KMS-11 (cell line): Measurements from ENCODE around the gene LDLRAD3.

ENCODE experiments used
- H2AFZ ChIP-seq: fragments of 200-600 bp; sonication (generic); 2 replicates; pipeline ENCODE4 v1.6.1; 2016; ENCODE audit warnings: antibody characterized with exemption, mixed run types, low read depth
- H3K27ac ChIP-seq: fragments of 200-600 bp; sonication (generic); 2 replicates; pipeline ENCODE4 v1.6.1; 2016; ENCODE audit warnings: mild to moderate bottlenecking, mixed run types
- H3K27me3 ChIP-seq: fragments of 200-600 bp; sonication (generic); 2 replicates; pipeline ENCODE4 v1.6.1; 2017; ENCODE audit warnings: mild to moderate bottlenecking, low read depth, mixed run types, moderate library complexity; ENCODE audit not compliant: insufficient read depth
- H3K36me3 ChIP-seq: fragments of 200-600 bp; sonication (generic); 2 replicates; pipeline ENCODE4 v1.6.1; 2017; ENCODE audit warnings: mild to moderate bottlenecking, mixed run types; ENCODE audit not compliant: insufficient read depth
- H3K4me1 ChIP-seq: fragments of 200-600 bp; sonication (generic); 2 replicates; pipeline ENCODE4 v1.6.1; 2016; ENCODE audit warnings: mild to moderate bottlenecking, low read depth, mixed run types; ENCODE audit not compliant: poor library complexity, severe bottlenecking
- H3K4me2 ChIP-seq: fragments of 200-600 bp; sonication (generic); 2 replicates; pipeline ENCODE4 v1.7.0; 2016; ENCODE audit warnings: mild to moderate bottlenecking, mixed run types
- H3K4me3 ChIP-seq: fragments of 200-600 bp; sonication (generic); IDR thresholded peaks from 2 replicates; pipeline ENCODE4 v1.6.1; 2017; ENCODE audit warnings: low read depth, low read length, mixed read lengths; ENCODE audit not compliant: insufficient read depth
- H3K79me2 ChIP-seq: fragments of 200-600 bp; sonication (generic); 2 replicates; pipeline ENCODE4 v1.6.1; 2016; ENCODE audit warnings: low read depth, mixed run types; ENCODE audit not compliant: insufficient read depth
- H3K9ac ChIP-seq: fragments of 200-600 bp; sonication (generic); 2 replicates; pipeline ENCODE4 v1.6.1; 2016; ENCODE audit warnings: mild to moderate bottlenecking, mixed run types
- H4K20me1 ChIP-seq: fragments of 200-600 bp; sonication (generic); 2 replicates; pipeline ENCODE4 v1.6.1; 2016; ENCODE audit warnings: mild to moderate bottlenecking, mixed run types; ENCODE audit not compliant: insufficient read depth
- TF ChIP-seq, protein P1 (sequence below): fragments of 200-600 bp; sonication (generic); conservative IDR thresholded peaks from 2 replicates; pipeline ENCODE4 v1.6.1; 2017; ENCODE audit warnings: low read depth, mild to moderate bottlenecking, antibody characterized with exemption, low read length, moderate library complexity, mixed read lengths

Gene LDLRAD3

DNA sequence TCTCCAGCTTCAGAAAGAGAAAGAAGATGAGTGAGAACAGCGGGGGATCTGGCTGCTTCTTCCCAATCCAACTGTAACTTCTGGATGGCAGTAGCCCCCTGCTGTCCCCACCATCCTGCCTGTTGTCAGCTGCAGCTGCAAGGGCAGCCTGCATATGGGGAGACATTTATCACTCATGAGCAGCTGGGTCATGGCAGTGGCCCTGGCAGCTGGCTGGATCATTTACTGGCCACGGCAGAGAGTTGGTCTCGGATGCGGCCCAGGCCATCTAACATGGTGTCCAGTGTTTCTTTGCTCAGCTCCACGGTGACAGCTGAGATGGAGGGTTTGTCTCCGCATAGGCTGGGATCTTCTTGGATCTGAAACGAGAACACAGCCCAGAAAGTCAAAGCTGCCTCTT is 330.6 kb downstream of the LDLRAD3 start:
- peaks cover 3% of the 10 kb centered on the region for H3K4me1 ChIP-seq
- no peaks in the 10 kb centered on the region for H3K27me3 ChIP-seq

DNA sequence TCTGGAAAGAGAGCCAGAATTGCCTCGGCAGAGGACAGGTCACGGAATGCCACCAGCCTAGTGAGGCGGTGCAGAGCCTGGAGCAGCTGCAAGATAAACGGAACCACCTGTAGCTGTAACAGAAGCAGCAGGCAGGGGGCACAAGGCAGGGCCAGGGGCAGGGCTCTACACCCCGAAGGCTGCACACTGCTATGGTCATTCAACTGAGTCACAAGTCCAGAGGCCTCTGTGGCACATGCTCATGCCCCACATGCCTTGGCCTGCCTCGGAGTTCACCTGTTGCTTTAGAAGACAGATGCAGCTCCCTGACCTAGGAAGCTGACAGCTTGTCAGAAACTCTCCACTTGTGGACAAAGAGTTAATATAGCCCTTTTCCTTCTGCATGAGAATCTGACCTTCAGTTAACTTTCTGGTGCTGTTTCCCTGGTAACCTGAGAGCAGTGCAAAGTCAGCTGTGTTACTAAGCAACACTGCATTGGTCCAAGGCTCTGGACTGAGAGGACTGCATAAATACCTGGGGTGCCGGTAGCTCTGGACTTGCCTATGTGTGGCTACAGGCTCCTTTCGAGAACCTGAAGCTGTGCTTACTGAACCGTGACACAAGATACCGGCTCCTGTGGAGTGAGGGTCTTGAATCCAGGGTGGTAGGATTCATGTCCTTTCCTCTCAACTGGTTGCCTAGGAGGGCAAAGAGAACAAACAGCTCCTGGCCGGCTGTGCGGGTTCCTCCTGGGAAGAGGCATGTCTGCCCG is 334.8 kb downstream of the LDLRAD3 start:
- no peak overlapping the region for H3K4me3 ChIP-seq
- no peak overlapping the region for H3K9ac ChIP-seq
- H3K27me3 ChIP-seq, result no peaks in the 10 kb centered on the region
- no peak overlapping the region for H2AFZ ChIP-seq
- no peak overlapping the region for H3K4me2 ChIP-seq
- H3K36me3 ChIP-seq, result no peaks in the 10 kb centered on the region
- peaks cover 3% of the 10 kb centered on the region for H3K4me1 ChIP-seq
- no peaks in the 10 kb centered on the region for H4K20me1 ChIP-seq
- TF ChIP-seq, protein P1, sequence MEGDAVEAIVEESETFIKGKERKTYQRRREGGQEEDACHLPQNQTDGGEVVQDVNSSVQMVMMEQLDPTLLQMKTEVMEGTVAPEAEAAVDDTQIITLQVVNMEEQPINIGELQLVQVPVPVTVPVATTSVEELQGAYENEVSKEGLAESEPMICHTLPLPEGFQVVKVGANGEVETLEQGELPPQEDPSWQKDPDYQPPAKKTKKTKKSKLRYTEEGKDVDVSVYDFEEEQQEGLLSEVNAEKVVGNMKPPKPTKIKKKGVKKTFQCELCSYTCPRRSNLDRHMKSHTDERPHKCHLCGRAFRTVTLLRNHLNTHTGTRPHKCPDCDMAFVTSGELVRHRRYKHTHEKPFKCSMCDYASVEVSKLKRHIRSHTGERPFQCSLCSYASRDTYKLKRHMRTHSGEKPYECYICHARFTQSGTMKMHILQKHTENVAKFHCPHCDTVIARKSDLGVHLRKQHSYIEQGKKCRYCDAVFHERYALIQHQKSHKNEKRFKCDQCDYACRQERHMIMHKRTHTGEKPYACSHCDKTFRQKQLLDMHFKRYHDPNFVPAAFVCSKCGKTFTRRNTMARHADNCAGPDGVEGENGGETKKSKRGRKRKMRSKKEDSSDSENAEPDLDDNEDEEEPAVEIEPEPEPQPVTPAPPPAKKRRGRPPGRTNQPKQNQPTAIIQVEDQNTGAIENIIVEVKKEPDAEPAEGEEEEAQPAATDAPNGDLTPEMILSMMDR, result no peak
- H3K79me2 ChIP-seq, result no peaks in the 10 kb centered on the region
- H3K27ac ChIP-seq, result no peak overlapping the region

More for the DNA sequence above, 330.6 kb downstream of the LDLRAD3 start:
- no peak overlapping the region for H3K27ac ChIP-seq
- TF ChIP-seq, protein P1, result no peak
- H3K9ac ChIP-seq, result no peak overlapping the region
- no peaks in the 10 kb centered on the region for H3K79me2 ChIP-seq
- no peaks in the 10 kb centered on the region for H4K20me1 ChIP-seq
- H3K4me3 ChIP-seq, result no peak overlapping the region
- H2AFZ ChIP-seq, result no peak overlapping the region
- H3K4me2 ChIP-seq, result no peak overlapping the region
- H3K36me3 ChIP-seq, result no peaks in the 10 kb centered on the region

DNA sequence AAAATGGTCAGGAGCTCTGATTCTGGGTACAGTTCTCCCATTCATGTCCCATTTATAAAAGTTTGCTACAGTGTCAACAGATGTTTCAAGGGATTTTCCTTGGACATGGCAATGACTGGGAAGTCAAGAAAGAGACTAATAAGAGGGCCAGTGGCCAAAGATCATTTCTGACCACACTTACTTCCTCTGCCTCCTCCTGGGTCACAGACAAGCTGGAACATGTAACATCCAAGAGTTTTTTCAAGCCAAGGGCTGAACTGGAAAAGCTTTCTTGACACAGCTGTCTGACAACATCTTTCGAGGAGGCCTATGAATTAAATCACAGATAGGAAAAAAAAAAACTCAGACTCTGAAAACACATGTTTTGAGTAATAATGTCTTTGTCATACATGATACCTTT is 336.7 kb downstream of the LDLRAD3 start:
- no peak overlapping the region for H3K4me2 ChIP-seq
- TF ChIP-seq, protein P1, result no peak

More for the DNA sequence above, 336.7 kb downstream of the LDLRAD3 start:
- H3K36me3 ChIP-seq, result no peaks in the 10 kb centered on the region
- H3K79me2 ChIP-seq, result no peaks in the 10 kb centered on the region
- no peak overlapping the region for H3K4me3 ChIP-seq
- peaks cover 3% of the 10 kb centered on the region for H3K4me1 ChIP-seq
- H3K27me3 ChIP-seq, result no peaks in the 10 kb centered on the region
- no peak overlapping the region for H3K27ac ChIP-seq
- H3K9ac ChIP-seq, result no peak overlapping the region
- no peak overlapping the region for H2AFZ ChIP-seq
- H4K20me1 ChIP-seq, result no peaks in the 10 kb centered on the region
